ENCODE data around the gene NOP53.

DNA sequence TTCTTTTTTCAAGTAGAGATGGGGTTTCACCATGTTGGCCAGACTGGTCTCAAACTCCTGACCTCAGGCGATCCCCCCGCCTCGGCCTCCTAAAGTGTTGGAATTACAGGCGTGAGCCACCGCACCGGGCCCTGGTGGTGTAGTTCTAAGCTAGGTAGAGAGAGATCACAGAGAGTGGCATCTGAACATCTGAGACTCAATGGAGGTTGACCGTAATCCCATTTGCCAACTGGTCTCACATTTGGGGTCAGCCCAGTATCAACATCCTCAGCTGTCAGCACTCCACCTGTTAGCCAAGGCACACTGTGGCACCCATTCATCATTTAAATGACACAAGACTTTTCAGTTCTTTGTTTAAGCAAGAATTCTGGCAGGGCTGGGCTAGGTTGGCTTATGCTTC is 41.2 kb downstream of the NOP53 start:
- TF ChIP-seq, protein P1, sequence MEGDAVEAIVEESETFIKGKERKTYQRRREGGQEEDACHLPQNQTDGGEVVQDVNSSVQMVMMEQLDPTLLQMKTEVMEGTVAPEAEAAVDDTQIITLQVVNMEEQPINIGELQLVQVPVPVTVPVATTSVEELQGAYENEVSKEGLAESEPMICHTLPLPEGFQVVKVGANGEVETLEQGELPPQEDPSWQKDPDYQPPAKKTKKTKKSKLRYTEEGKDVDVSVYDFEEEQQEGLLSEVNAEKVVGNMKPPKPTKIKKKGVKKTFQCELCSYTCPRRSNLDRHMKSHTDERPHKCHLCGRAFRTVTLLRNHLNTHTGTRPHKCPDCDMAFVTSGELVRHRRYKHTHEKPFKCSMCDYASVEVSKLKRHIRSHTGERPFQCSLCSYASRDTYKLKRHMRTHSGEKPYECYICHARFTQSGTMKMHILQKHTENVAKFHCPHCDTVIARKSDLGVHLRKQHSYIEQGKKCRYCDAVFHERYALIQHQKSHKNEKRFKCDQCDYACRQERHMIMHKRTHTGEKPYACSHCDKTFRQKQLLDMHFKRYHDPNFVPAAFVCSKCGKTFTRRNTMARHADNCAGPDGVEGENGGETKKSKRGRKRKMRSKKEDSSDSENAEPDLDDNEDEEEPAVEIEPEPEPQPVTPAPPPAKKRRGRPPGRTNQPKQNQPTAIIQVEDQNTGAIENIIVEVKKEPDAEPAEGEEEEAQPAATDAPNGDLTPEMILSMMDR (tag by site-specific recombination; IDR thresholded peaks at IDR 0.05) = no peak
- TF ChIP-seq ZNF514 (tag by site-specific recombination; IDR thresholded peaks at IDR 0.05) = no peak
- TF ChIP-seq ZNF433 (tag by site-specific recombination; IDR thresholded peaks at IDR 0.05; ENCODE audit: low read depth) = no peak
- TF ChIP-seq ZNF175 (tag by site-specific recombination; IDR thresholded peaks at IDR 0.05) = no peak
- TF ChIP-seq ZNF274 (IDR thresholded peaks at IDR 0.05; ENCODE audit: low read length) = no peak
- no peak for TF ChIP-seq ZNF274 (tag by site-specific recombination; IDR thresholded peaks at IDR 0.05; ENCODE audit: borderline replicate concordance)
- TF ChIP-seq, protein P2, sequence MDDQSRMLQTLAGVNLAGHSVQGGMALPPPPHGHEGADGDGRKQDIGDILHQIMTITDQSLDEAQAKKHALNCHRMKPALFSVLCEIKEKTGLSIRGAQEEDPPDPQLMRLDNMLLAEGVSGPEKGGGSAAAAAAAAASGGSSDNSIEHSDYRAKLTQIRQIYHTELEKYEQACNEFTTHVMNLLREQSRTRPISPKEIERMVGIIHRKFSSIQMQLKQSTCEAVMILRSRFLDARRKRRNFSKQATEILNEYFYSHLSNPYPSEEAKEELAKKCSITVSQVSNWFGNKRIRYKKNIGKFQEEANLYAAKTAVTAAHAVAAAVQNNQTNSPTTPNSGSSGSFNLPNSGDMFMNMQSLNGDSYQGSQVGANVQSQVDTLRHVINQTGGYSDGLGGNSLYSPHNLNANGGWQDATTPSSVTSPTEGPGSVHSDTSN (CRISPR knock-in tag; IDR thresholded peaks at IDR 0.05) = no peak
- no peak for TF ChIP-seq ZNF302 (tag by site-specific recombination; IDR thresholded peaks at IDR 0.05; ENCODE audit: low read depth)
- TF ChIP-seq, protein P3, sequence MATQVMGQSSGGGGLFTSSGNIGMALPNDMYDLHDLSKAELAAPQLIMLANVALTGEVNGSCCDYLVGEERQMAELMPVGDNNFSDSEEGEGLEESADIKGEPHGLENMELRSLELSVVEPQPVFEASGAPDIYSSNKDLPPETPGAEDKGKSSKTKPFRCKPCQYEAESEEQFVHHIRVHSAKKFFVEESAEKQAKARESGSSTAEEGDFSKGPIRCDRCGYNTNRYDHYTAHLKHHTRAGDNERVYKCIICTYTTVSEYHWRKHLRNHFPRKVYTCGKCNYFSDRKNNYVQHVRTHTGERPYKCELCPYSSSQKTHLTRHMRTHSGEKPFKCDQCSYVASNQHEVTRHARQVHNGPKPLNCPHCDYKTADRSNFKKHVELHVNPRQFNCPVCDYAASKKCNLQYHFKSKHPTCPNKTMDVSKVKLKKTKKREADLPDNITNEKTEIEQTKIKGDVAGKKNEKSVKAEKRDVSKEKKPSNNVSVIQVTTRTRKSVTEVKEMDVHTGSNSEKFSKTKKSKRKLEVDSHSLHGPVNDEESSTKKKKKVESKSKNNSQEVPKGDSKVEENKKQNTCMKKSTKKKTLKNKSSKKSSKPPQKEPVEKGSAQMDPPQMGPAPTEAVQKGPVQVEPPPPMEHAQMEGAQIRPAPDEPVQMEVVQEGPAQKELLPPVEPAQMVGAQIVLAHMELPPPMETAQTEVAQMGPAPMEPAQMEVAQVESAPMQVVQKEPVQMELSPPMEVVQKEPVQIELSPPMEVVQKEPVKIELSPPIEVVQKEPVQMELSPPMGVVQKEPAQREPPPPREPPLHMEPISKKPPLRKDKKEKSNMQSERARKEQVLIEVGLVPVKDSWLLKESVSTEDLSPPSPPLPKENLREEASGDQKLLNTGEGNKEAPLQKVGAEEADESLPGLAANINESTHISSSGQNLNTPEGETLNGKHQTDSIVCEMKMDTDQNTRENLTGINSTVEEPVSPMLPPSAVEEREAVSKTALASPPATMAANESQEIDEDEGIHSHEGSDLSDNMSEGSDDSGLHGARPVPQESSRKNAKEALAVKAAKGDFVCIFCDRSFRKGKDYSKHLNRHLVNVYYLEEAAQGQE (tag by site-specific recombination; IDR thresholded peaks at IDR 0.05) = no peak
